Measurements from ENCODE around the gene HDHD3. TPM values are rescaled to one million over a fixed set of nuclear protein-coding genes. Genes with fewer than 3 reads are reported as not detected.
"Not testable (repeated sequence)": the region's sequence is repeated elsewhere in the genome, so short reads cannot be mapped to it uniquely, and the experiment has no call there.

Gene HDHD3
- total RNA-seq (2014; rRNA removed; shearing (Covaris generic)) = 31.1 and 33.8 TPM in 2 replicates
- 44.9 and 49.6 TPM in 2 replicates for polyA plus RNA-seq (2015; cell fraction: cytosol; rRNA removed)
- 66.8 and 81.7 TPM in 2 replicates for polyA plus RNA-seq (2015; cell fraction: nucleus; rRNA removed)

GRCh38 chr9:113376634-113377567 is at the start of gene HDHD3:
HDHD3 (minus strand) TSS chr9:113376986; CDS start chr9:113374354, 2,632 bp downstream.
- in situ Hi-C loops (cut with HindIII; ENCODE audit: low pct_unique_long_range_greater_than_20kb, low sequenced_read_pairs) = no loop called here
- DNase-seq (ENCODE audit: low read depth, low spot score) = peak; percentile 87

- in situ Hi-C loops (cut with HindIII; ENCODE audit: low pct_unique_long_range_greater_than_20kb, low sequenced_read_pairs) = no loop called here
- no peak for DNase-seq (ENCODE audit: low read depth, low spot score)
Measured at GRCh38 chr9:113425072-113425471, 48.3 kb upstream of the HDHD3 start.

GRCh38 chr9:113421726-113422125 is 44.9 kb upstream of the HDHD3 start:
- in situ Hi-C loops (cut with HindIII; ENCODE audit: low pct_unique_long_range_greater_than_20kb, low sequenced_read_pairs) = no loop called here
- DNase-seq (ENCODE audit: low read depth, low spot score) = no peak

- in situ Hi-C loops (cut with HindIII; ENCODE audit: low pct_unique_long_range_greater_than_20kb, low sequenced_read_pairs) = no loop called here
- peak; percentile 19 for DNase-seq (ENCODE audit: low read depth, low spot score)
Measured at GRCh38 chr9:113417370-113417769, 40.6 kb upstream of the HDHD3 start.

- DNase-seq (ENCODE audit: low read depth, low spot score) = no peak
- in situ Hi-C loops (cut with HindIII; ENCODE audit: low pct_unique_long_range_greater_than_20kb, low sequenced_read_pairs) = no loop called here
Measured at GRCh38 chr9:113416149-113416721, 39.4 kb upstream of the HDHD3 start.

GRCh38 chr9:113410207-113410864 is 33.5 kb upstream of the HDHD3 start, which contains the start of the genes C9orf43 and POLE3:
C9orf43 (plus strand) TSS chr9:113410747; CDS start chr9:113413494, 2,747 bp downstream.
POLE3 (minus strand) TSS chr9:113410675; CDS start chr9:113410293, 382 bp downstream.
- in situ Hi-C loops (cut with HindIII; ENCODE audit: low pct_unique_long_range_greater_than_20kb, low sequenced_read_pairs) = no loop called here
- peak; percentile 96 for DNase-seq (ENCODE audit: low read depth, low spot score)

DNA sequence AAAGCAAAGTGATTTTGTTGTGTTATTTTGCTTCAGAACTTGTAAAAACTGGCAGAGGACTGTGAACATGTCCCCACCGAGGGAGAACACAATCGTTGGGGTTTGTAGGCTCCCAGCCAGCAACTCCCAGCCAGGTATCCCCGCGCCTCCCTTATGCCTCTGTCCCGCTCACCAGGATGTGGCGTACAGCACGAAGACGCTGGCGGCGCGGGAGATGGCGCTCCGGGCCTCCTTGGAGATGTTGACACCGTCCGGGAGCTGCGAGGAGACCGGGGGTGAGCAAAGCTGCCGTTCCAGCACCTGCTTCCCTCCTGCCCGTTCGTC is 33.1 kb upstream of the HDHD3 start:
- in situ Hi-C loops (cut with HindIII; ENCODE audit: low pct_unique_long_range_greater_than_20kb, low sequenced_read_pairs) = no loop called here
- DNase-seq (ENCODE audit: low read depth, low spot score) = no peak

DNA sequence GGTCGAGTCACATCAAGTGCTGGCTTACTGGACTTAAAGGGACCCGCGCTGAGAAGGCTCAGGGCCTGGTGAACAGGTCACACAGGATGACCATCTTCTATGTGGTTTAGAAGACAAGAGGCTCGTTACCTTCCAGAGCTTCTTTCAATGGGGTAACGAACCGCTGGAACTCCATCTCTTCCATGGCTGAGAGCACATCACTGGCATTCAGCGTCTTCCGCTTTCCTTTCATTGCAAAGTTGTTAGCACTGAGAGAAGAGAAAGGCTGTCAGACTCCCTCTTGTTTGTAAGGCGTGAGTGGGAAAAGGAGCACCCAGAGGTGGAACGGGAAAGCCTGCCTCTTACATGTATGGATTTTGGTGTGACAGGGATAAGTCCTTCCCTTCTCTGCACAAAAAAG is 32.7 kb upstream of the HDHD3 start:
- DNase-seq (ENCODE audit: low read depth, low spot score) = no peak
- in situ Hi-C loops (cut with HindIII; ENCODE audit: low pct_unique_long_range_greater_than_20kb, low sequenced_read_pairs) = no loop called here

DNA sequence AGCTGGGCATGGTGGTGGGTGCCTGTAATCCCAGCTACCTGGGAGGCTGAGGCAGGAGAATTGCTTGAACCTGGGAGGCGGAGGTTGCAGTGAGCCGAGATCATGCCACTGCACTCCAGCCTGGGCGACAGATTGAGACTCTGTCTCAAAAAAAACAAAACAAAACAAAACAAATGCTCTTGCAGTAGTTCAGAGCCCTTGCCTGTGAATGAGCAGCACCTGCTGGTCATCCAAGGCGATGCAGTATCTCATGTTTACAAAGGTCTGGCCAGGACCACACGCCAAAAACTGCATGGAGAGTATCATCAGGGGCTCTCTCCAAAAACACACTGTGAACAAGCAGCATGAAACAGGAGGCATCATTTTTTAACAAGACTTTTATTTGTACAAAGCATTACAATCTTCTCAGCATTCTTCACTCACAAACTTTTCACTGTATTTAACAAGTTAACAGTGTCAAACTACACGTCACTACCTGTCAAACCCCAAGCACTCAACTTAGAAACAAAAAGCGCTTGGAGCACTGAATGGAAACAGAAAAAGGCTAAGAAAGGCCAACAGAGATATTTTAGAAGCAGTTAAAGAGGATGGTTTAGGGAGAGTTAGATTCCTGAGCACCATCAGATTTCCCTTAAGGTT is 30.2 kb upstream of the HDHD3 start:
- peak; percentile 77 for DNase-seq (ENCODE audit: low read depth, low spot score)
- in situ Hi-C loops (cut with HindIII; ENCODE audit: low pct_unique_long_range_greater_than_20kb, low sequenced_read_pairs) = not testable (repeated sequence)

GRCh38 chr9:113406353-113406752 is 29.6 kb upstream of the HDHD3 start:
- in situ Hi-C loops (cut with HindIII; ENCODE audit: low pct_unique_long_range_greater_than_20kb, low sequenced_read_pairs); DNase-seq (ENCODE audit: low read depth, low spot score): not testable (repeated sequence)

DNA sequence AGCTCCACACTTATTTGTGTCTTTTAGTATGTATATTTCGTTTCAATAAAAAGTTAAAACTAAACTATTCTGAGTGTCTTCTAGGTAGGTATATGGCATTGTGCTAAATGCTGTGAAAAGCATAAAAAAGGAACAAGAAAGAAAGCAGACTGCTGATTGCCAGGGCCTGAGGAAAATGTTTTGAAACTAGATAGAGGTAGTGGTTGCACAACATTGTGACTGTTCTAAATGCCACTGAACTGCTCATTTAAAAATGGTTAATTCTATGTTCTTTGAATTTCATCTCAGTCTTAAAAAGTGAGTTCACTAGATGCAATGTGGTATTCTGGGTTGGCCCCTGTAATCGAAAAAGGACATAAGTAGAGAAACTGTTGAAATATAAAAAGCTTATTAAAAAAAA is 26.9 kb upstream of the HDHD3 start:
- in situ Hi-C loops (cut with HindIII; ENCODE audit: low pct_unique_long_range_greater_than_20kb, low sequenced_read_pairs) = no loop called here
- no peak for DNase-seq (ENCODE audit: low read depth, low spot score)

DNA sequence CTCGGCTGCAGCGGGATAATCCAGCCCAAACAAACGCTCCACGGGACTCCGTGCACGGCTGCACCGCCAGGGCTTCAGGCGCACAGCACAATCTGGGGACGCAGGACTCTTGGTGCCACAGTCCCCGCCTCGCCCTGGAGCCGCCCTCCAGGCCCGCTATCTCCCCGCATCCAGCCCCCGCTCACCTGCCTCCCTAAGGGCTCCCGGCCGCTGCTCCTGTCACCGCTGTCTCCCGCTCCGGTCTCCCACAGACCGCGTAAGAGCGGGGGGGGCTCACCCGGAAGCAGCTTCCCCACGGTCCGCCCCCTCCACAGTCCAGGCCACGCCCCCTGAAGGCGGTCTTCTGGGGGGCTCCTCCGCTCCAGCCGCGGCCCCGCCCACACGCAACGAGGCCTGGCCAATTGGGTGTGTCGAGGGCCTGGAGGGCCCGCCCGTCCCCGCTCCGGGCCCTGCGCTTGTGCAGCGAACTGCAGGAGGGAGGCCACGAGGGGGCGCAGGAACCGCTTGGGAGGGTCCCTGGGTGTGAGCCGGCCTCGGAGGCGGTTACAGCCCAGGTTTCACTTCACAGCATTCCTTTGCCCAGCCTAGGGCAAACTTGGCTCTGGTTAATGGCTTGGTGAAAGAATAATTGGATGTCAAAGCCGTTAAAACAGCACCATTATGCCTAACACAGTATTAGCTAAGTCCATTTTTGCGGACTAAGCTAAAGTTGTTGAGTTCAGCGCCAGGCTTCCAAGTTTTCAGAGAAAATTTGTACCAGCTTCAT is 24.4 kb upstream of the HDHD3 start, which contains the start of gene ALAD:
Gene ALAD, minus strand, starts transcription at position 258 of the 766 bp plus-strand sequence. CDS start 7,725 bp downstream, outside the sequence.
- in situ Hi-C loops (cut with HindIII; ENCODE audit: low pct_unique_long_range_greater_than_20kb, low sequenced_read_pairs) = no loop called here

GRCh38 chr9:113399646-113400200 is 22.9 kb upstream of the HDHD3 start:
- no peak for DNase-seq (ENCODE audit: low read depth, low spot score)
- in situ Hi-C loops (cut with HindIII; ENCODE audit: low pct_unique_long_range_greater_than_20kb, low sequenced_read_pairs) = no loop called here

More for the DNA sequence above, 24.4 kb upstream of the HDHD3 start, which contains the start of gene ALAD:
- peak; percentile 98 for DNase-seq (ENCODE audit: low read depth, low spot score)

GRCh38 chr9:113398796-113399195 is 22.0 kb upstream of the HDHD3 start:
- DNase-seq (ENCODE audit: low read depth, low spot score) = no peak
- in situ Hi-C loops (cut with HindIII; ENCODE audit: low pct_unique_long_range_greater_than_20kb, low sequenced_read_pairs) = no loop called here

- in situ Hi-C loops (cut with HindIII; ENCODE audit: low pct_unique_long_range_greater_than_20kb, low sequenced_read_pairs) = no loop called here
Measured at GRCh38 chr9:113397203-113397631, 20.4 kb upstream of the HDHD3 start.

DNA sequence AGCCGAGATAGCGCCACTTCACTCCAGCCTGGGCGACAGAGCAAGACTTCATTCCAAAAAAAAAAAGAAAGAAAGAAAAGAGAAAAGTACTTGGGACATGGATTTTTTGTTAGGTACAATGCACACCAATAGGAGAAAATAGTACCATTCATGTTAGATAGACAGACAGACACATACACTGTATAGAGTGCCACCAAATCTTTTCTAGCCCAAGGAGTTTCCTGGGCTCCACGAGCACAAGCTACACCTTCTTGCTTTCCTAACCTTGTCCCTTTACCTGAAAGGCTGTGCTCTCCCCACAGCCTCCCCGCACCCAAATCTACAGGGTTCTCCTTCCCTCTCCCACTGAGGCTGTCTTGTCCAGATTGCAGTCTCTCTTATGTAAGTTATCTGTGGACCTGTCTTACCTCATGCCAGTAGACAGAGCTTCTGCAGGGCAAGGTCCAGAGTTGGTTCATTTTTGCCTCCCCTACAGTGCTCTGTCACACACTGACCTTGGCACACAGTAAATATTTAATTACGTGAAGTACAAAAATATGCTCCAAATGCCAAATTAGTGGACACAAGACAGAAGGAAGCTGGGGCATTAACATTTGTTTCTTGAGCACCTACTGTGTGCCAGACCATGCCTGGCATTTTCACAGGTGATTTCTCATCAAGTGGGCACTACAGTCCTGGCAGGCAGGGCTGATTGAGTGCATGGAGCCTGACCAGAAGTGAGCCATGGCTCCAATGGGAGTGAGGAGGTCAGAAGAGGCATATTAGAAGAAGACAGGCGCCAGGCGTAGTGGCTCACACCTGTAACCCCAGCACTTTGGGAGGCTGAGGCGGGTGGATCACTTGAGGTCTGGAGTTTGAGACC is 18.4 kb upstream of the HDHD3 start:
- no peak for DNase-seq (ENCODE audit: low read depth, low spot score)

More at GRCh38 chr9:113397203-113397631, 20.4 kb upstream of the HDHD3 start:
- no peak for DNase-seq (ENCODE audit: low read depth, low spot score)

More for the DNA sequence above, 18.4 kb upstream of the HDHD3 start:
- in situ Hi-C loops (cut with HindIII; ENCODE audit: low pct_unique_long_range_greater_than_20kb, low sequenced_read_pairs) = no loop called here

Measured in SK-MEL-5 (cell line).